GM21723 (cell line): ENCODE measurements around the gene MEGF11.
A peak's percentile ranks its signal among the peaks of the same experiment; 100 is the strongest.

ENCODE experiments used
- ATAC-seq: cut with Tn5 transposase; IDR thresholded peaks from one replicate; pipeline ENCODE4 v1.9.1; 2021; ENCODE audit warnings: mild to moderate bottlenecking, moderate library complexity; ENCODE audit not compliant: unreplicated experiment

MEGF11 gene

DNA sequence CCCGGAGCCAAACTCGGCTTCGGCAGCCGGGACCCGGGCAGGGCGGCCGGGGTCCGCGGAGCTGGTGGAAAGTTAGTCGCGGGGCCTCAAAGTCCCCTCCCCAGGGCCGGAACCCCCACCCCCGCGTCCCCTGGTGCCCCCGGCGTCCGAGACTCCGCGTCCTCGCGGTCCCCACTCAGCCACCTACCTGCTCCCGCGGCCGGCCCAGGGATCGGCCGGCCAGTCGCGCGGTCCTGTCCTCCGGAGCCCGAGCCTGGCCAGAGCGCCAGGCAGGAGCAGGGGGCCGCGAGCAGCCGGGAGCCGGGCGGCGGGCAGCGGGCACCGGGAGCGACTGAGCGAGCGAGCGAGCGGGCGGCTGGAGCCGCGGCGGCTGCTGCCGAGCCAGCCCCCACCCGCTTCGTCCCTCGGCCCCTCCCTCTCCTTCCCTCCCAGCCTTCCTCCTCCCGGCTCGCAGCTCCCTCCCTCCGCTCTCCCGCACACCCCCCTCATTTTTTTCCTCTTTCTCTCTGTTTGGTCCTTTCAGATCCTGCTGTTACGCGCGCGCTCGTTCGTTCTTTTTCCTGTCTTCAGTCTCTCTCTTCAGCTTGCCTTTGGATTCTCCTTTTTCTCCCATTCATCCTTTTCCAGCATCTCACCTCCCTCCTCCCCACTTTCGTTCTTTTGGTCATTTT, at the start of gene MEGF11:
Gene MEGF11, minus strand, starts transcription at position 333 of the 671 bp plus-strand sequence. CDS start 125,347 bp downstream, outside the sequence.
- ATAC-seq: no peak

DNA sequence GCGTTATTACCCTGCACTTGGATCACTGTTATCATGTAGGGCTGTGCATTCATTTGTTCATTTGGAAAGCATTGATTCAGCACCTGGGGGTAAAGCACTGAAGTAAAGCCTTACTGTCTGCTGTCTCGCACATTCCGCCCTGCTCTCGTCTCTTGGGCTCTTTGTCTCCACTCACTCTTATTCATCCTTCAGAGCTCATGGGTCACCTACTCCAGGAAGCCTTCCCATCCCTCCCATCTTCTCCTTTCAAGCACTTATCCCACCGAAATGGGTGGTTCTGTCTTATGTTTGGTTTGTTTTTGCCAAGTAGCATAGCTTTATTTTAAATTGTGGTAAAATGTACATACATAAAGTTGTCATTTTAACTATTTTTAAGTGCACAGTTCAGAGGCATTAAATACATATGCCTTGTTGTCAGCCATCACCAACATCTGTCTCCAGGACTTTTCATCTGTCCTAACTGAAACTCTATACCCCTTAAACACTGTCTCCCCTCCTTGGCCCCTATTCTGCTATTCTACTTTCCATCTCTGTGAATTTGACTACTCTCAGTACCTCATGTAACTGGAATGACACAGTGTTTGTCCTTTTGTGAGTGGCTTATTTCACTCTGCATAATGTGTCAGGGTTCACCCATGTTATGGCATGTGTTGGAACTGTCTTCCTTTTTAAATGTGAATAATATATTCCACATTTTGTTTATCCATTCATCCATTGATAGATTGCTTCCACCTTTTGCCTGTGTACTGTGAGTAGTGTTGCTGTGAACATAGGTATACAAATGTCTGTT, 49.1 kb upstream of the MEGF11 start:
- no peak for ATAC-seq

DNA sequence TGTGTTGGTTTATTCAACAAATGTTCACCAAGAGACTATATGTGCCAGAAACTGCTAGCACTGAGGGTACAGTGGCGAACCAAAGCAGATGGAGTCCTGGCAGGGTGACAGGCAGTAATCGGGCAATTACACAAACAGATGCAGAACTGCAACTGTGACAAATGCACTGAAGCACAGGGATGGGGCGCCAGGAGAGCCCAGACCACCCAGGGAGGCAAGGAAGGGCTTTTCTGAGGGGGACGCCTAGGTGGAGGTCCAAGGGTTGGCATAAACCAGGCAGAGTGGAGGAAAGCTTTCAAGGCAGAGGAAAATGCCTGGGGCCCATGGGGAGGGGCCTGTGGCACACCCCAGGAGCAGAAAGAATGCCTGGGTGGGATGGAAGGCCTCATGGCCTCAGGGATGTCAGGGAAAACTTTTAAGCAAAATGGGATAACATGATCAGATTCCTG, 45.3 kb upstream of the MEGF11 start:
- no peak for ATAC-seq

DNA sequence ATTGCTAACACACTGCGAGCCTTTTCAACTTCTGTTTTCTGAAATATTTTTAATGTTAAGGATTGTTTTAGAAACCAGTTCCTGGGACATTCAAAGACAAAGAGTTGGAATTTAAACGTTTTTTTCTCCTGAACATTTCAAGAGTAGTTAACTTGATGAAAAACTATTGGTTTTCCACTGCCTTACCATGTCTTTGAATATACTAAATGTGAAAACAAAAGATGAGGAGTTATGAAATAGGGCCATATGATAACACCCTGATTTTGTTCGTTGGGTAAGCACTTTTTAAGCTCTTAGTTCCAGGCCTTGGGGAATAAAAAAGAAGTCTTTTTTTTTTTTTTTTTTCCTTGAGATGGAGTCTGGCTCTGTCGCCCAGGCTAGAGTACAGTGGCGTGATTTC, 42.6 kb upstream of the MEGF11 start:
- no peak for ATAC-seq

DNA sequence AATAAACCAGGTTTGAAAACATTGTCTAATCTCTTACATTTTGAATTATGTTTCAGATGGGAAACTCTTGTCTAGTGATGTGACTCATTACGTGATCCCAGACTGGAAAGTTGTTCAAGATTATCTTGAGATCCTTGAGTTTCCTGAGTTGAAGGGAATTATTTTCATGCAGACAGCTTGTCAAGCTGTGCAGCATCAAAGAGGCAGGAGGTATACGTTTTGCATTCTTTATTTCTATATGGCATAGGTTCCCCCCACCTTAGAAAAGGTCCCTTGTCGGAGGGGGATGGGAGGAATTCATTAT, 41.3 kb upstream of the MEGF11 start:
- ATAC-seq: no peak

DNA sequence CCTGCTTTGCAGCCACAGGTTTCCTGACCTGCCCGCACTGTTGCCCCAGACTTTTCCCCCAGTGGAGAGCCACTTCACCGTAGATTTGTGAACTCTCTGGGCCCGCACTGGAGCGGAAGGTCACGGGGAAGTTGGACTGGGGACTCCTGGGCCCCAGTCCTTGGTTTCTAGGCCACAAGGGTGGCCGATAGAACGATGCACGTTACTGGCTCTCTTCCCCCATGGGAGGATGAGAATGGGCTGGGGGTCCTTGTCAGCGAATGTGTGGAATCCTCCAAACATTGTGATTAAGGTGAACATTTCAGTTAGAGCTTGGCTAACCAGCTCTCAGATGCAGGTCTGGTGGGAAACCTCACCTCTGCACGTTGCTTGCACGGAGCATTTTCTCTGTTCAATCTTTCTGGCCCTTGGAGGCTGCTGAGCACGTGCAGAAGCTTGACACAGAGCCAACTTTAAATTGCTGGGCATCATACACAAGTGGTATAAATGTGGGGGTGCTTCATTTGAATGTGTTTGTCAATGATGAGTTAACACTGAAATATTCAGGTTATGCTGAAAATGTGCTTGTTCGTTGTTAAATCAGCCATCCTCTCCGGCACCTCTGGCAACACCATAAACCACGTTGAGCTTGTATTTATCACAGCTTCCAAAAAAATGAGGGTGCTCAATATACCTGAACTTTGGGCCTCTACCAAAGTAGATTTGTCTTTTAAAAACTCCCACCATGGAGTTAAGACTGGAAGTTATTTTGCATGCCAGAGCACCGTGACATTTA, 40.8 kb upstream of the MEGF11 start:
- ATAC-seq: peak; percentile 28

DNA sequence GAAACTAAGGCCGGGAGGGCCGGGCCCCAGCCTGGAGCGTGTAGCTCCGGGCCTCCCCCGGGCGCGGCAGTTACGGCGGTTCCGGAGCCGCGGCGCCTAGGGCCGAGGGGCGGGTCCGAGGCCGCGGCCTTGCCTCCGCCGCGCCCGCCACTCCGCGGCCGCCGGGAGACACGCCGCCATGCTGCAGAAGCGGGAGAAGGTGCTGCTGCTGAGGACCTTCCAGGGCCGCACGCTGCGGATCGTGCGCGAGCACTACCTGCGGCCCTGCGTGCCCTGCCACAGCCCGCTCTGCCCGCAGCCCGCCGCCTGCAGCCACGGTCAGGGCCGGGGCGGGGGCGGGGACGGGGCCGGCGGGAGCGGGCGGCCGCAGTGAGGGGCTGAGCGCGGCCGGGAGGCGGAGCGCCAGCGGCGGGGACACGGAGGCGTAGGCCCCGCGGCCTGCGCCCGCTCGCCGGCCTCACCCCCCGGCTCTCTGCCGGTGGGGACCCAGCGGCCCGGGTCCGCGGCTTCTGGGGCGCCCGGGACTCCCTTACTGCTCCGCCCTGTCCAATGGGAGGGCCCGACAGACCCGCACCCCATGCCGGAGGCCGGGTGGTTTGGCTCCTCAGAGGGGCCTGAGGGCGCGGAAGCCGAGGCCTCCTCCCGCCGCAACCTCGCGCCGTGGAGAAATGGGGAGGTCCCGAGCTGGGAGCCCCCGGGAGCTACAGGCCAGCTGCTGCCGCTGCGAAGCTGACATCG, 40.0 kb upstream of the MEGF11 start, which contains the start of gene DIS3L:
Gene DIS3L, plus strand, starts transcription at position 150 of the 738 bp plus-strand sequence. Its CDS starts 29 bp downstream, at position 179.
- ATAC-seq: peak; percentile 64

DNA sequence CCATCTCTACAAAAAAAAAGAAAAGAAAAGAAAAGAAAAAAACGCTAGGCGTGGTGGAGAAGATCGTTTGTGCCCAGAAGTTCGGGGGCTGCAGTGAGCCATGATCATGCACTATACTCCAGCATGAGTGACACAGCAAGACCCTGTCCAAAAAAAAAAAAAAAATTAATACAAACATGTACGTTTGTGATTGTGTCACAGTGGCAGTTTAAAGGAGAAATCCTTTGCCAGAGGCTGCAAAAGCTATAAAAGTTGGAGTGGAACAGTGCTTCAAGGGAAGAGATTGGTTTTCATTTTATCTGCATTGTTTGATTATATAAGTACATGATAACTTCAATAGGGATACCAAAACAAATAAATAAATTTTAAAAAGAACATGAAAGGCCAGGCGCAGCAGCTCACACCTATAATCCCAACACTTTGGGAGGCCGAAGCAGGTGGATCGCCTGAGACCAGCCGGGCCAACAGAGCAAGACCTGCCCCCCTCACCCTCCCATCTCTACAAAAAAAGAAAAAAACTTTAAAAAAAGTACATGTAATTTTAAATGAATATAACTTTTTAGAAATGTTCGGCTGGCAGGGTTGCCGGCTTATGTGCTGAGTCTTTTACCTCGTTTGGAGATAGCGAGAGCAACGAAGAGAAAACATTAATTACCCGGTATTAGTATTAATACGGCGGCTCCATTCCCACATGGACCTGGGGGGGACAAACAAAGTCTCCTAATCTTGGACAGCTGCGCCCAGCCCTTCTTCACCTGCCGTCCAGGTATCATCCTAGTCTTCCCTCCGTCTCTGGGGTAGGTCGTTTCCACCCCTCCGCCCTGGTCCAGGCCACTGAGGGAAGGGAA, 39.2 kb upstream of the MEGF11 start:
- no peak for ATAC-seq

DNA sequence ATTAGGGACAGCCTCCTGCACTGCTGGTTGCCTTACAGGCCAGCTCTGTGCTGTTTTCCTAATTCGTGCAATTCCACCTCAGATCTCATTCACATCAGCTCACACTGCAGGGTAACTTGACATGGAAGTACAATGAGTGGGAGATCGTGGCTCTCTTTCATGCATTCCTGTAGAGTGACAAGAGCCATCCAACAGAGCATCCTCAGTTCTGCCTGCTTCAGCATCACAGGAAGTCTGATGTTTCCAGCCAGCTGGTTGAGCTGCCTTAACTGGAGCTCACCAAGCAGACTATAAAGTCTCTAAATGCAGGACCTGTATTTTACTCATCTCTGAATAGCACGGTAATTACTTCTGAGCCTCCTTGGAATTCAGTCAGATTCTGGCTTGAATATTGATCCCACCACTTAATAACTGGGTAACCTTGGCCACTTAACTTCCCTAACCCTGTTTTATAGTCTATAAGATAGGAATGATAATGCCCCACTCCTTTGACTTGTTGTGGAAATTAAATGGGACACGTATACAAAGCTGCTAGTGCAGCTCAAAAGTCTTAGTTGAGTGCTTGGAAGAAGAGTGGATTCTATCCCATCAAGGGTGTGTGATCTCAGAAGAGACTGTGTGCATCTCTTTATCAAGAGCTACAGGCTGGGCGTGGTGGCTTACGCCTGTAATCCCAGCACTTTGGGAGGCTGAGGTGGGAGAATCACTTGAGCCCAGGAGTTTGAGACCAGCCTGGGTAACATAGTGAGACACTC, 38.4 kb upstream of the MEGF11 start:
- no peak for ATAC-seq

DNA sequence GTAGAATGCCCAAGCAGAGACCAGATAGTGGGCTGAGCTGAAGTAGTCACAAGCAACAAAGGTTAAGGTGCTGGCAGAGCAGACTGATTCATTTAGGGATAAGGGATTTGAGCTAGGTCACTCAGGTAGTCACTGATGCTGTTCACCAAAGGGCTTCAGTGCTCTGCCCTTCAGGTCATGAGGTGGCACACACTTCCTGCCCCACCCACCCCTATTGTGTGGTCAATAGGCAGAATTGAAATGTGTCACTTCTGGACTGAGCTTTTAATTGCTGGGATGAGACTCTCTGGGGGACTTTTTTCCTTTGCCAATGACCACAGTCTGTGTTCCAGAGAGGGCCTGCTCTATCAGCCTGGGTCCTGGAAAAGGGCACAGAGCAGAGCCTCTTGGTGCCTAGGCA, 37.0 kb upstream of the MEGF11 start:
- ATAC-seq: no peak

DNA sequence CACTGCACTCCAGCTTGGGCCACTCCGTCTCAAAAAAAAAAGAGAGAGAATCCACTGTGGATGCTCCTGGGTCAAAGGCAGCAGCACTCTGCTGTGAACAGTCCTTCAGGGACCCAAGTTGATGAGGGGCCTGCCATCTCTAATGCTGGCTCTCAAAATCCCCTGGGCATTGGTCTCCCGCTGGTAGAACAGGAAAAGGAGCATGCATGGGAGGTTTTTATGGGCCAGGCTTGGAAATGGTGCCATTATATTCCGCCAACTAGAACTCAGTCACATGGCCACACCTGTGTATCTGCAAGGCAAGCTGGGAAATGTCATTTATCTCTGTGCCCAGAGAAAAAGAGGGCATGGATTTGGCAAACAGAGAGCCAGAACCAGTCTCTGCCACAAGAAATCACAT, 36.5 kb upstream of the MEGF11 start:
- ATAC-seq: no peak

DNA sequence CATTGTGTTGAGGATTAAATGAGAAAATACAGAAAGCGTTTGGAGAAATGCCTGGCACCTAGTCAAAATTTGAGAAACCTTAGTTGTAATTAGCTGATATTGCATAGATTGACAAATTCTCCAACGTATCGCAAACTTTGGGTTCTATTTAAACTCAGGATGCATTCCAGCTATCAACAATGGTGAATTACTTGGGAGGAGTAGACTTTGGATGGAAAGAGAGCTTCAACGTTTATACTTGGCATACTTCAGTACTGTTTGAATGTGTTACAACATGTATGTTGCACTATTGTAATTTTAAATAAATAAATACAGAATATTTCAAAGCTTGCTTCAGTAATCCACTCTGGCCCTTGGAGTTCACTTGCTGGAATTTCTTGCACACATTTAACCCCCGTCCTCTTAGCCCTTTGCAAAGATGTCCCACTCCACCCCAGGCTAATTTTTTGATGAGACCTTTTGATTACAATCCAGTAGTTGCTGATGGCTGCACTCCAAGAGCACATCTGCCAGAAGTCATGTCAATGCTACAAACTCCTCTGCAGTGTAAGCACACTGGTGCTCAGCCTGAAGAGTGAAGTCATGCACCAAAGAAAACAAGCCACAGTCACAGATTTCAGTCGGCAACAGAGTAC, 35.1 kb upstream of the MEGF11 start:
- no peak for ATAC-seq

DNA sequence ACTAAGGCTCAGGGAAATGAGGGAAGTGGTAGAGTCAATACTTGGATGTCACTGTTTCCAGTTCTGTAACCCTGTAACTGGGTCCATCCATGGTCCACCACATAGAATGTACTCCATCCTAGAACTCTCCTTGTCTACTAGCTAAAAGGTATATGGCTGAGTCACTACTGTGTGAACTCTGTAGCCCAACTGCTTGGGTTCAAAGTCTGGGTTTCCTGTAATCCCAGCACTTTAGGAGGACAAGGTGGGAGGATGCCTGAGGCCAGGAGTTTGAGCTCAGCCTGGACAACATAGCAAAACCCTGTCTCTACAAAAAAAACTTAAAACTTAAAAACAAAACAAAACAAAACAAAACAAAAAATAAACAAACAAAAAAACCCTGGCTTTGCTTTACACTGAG, 34.5 kb upstream of the MEGF11 start:
- ATAC-seq: no peak

DNA sequence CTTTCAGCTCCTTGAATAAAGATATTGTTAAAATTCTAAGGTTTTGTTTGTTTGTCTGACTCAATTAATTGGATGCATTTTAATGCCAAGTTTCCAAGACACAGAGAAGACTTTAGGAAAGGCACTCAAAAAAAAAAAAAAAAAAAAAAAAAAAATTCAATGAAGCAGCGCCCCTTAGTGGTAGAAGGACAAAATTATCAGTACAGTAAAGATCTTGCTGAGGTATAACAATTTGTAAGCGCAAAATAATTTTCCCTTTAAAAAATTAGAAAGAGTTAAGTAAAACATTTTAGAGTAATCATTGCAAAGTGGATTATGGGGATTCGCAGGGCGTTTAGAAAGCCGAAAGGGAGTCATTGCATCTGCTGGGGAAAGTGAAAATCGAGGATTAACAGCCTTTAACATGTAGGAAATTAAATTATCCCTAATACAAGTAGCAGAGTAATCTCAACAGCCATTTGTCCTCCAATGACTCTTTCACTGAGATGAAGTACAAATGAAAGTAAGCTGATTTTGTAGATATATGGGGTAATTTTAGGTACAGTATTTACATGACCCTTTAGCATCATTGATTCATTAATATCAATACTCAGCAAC, 34.0 kb upstream of the MEGF11 start:
- no peak for ATAC-seq

DNA sequence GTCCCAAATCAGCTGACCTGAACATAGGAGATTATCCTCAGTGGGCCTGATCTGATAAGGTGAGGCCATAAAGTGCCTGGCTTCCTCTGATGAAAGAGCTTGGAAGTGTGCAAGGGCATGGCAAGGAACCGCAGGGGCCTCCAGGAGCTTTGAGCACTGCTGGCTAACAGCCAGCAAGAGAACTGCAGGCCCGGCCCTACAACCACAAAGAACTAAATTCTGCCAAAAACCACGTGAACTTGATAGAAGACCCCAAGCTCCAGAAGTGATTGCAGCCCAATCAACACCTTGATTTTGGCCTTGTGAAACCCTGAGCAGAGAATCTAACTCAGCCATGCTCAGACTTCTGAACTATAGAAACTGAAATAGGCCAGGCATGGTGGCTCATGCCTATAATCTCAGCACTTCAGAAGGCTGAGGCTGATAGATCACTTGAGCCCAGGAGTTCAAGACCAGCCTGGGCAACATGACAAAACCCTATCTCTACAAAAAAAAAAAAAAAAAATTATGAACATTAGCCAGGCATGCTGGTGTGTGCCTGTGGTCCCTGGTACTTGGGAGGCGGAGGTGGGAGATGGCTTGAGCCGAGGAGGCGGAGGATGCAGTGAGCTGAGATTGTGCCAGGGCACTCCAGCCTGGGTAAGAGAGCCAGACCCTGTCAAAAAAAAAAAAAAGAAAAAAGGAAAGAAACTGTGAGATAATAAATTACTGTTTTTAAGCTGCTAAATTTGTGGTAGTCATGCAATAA, 32.2 kb upstream of the MEGF11 start:
- ATAC-seq: no peak

DNA sequence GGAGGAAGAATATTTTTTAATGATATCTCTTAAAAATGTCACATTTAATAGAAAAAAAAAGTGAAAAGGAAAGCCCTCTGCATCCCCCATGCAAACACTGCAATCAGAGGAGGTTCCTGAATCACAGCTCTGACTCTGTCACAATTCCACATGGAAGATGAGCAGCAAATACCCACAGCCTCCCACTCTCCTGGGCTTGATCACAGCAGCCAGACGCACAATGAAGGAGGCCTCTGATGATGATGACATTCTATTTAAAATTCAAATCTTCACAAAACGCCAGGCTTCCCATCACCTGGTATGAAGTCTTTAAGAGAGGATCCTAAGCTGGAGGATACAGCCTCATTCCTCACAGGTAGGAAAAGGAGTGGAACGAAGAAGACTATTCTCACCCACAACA, 30.7 kb upstream of the MEGF11 start:
- ATAC-seq: no peak

DNA sequence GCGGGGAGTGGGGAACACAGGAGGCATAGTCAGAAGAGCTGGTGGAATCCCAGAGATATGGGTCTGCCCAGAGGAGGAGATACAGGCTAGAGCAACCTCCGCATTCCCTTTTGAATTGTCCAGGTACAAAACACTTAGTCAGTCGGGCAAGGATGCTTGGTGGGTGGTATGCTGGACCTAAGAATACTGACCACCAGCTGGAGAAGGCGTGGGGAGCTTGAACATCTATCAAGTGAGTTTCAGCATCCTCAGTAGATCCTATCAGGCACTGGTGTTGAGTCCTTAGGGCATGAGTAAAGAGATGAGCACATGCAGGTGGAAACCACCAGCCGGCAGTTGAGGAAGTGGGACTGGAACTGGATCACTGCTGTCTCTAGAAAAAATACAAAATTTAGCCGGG, 25.1 kb upstream of the MEGF11 start:
- ATAC-seq: no peak

DNA sequence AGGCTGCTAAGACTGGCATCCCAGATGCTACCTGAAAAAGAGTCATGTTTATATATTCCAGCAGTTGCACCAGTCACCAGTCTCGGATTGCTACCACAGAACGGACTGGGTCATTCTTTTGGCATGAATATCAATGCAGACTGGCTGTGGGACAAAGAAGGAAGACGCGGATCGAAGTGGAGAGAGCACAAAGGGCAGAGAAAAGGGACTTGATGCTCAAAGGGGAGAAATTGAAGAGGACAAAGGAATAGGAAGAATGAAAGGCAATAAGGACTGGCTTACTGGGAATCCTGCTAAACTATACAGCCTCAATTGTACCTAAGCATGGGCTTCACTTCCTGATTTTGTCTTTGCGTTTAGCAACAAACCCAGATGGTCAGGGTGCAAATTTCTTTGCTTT, 24.5 kb upstream of the MEGF11 start:
- no peak for ATAC-seq
